ENCODE results near the gene HS3ST1.

- TF ChIP-seq CTCF (IDR thresholded peaks at IDR 0.05; ENCODE audit: low read depth, low read length, poor library complexity, severe bottlenecking) (no peak), EZH2phosphoT487 (IDR thresholded peaks at IDR 0.05; ENCODE audit: borderline replicate concordance, low read length) (no peak)
These were observed 12.5 kb upstream of the HS3ST1 start for GRCh38 chr4:11441194-11441556.

Data from DOHH2 (cell line).